Fibroblast of gingiva (primary cell): ENCODE results near the gene PRM3.

Source experiments
- DNase-seq: peaks from one replicate; pipeline ENCODE4 v3.0.0-alpha.2; 2011; ENCODE audit warnings: low read depth

PRM3 gene

GRCh38 chr16:11280616-11281522 lies 7.4 kb upstream of the PRM3 start, which contains the start of gene PRM1:
PRM1 (minus strand) TSS chr16:11281330; CDS start chr16:11281238, 92 bp downstream.
- DNase-seq = no peak

GRCh38 chr16:11278681-11279628 lies 5.5 kb upstream of the PRM3 start:
- DNase-seq = no peak

GRCh38 chr16:11277607-11278337 lies 4.3 kb upstream of the PRM3 start:
- no peak for DNase-seq

GRCh38 chr16:11276896-11277593 lies 3.6 kb upstream of the PRM3 start:
- no peak for DNase-seq

GRCh38 chr16:11276143-11276895 lies 2.9 kb upstream of the PRM3 start, which contains the start of gene PRM2:
PRM2 (minus strand) TSS chr16:11276480; CDS start chr16:11276370, 110 bp downstream.
- no peak for DNase-seq

- no peak for DNase-seq
These were observed 1.5 kb upstream of the PRM3 start for GRCh38 chr16:11274964-11275363.

GRCh38 chr16:11273721-11274324 lies 394 bp upstream of the PRM3 start:
- no peak for DNase-seq

GRCh38 chr16:11272484-11272883 lies 945 bp downstream of the PRM3 start:
- DNase-seq = no peak

GRCh38 chr16:11271610-11272009 lies 1.8 kb downstream of the PRM3 start:
- DNase-seq = no peak

- no peak for DNase-seq
These were observed 2.7 kb downstream of the PRM3 start for GRCh38 chr16:11270602-11271162.

GRCh38 chr16:11268921-11269375 lies 4.5 kb downstream of the PRM3 start, which contains the start of gene TNP2:
TNP2 (minus strand) TSS chr16:11269325; CDS start chr16:11269262, 63 bp downstream.
- DNase-seq = no peak

- no peak for DNase-seq
These were observed 8.3 kb downstream of the PRM3 start for GRCh38 chr16:11265124-11265523.

- no peak for DNase-seq
These were observed 9.1 kb downstream of the PRM3 start for GRCh38 chr16:11264155-11264832.

GRCh38 chr16:11263737-11264136 lies 9.7 kb downstream of the PRM3 start:
- no peak for DNase-seq

- DNase-seq = no peak
These were observed 10.5 kb downstream of the PRM3 start for GRCh38 chr16:11262915-11263314.

- DNase-seq = no peak
These were observed 12.8 kb downstream of the PRM3 start for GRCh38 chr16:11260596-11260966.

- no peak for DNase-seq
These were observed 13.5 kb downstream of the PRM3 start for GRCh38 chr16:11259655-11260595.
